Endothelial cell of umbilical vein (primary cell): ENCODE results near the gene GLUD2. TPM values are rescaled to one million over a fixed set of nuclear protein-coding genes. Genes with fewer than 3 reads are reported as not detected.

Experiments
- BruUV-seq: library from RNA; stranded (reverse); fragments of 400-500 nt; replicated peaks from 2 replicates; lab custom pipeline; 2021; lab: Mats Ljungman, UMichigan
- CTCF ChIA-PET: fragments of 300-600, 350-600 bp; sonication (Branson Sonifier 250); formaldehyde crosslinking; loops from one replicate; lab custom pipeline; 2021; ENCODE audit warnings: antibody characterized with exemption, inconsistent platforms; lab: Charles Lee
- POLR2A ChIA-PET: fragments of 300-600, 350-600 bp; sonication (Branson Sonifier 250); formaldehyde crosslinking; loops from one replicate; lab custom pipeline; 2021; ENCODE audit warnings: antibody characterized with exemption, inconsistent platforms; lab: Charles Lee
- DNase-seq: peaks from one replicate; pipeline ENCODE4 v3.0.0-alpha.2; 2011; ENCODE audit warnings: low read depth, low spot score
- FAIRE-seq: peaks from 2 replicates; lab custom pipeline; 2011; peaks lifted over from hg19 to GRCh38; lab: Jason Lieb, UNC
- H2AFZ ChIP-seq: 2 replicates; pipeline ENCODE4 v1.6.0; 2012; ENCODE audit warnings: low read depth, low read length, control low read depth, inconsistent platforms
- H3K27ac ChIP-seq: 2 replicates; pipeline ENCODE4 v1.5.1; 2011; ENCODE audit warnings: low read depth, mild to moderate bottlenecking, control low read depth, low read length, moderate library complexity; ENCODE audit not compliant: insufficient read depth
- H3K27me3 ChIP-seq, 2 experiments: 2 replicates each; pipeline versions ENCODE4 v1.6.0 to v1.6.1; 2011; ENCODE audit warnings: low read length in 2 of 2, mixed read lengths in 1 of 2; ENCODE audit not compliant: control insufficient read depth in 2 of 2, insufficient read depth in 2 of 2
- H3K36me3 ChIP-seq, 2 experiments: 2 replicates in 1 of 2; 3 replicates in 1 of 2; pipeline ENCODE4 v1.5.1; 2011; ENCODE audit warnings: low read length in 2 of 2, mild to moderate bottlenecking in 1 of 2, moderate library complexity in 1 of 2; ENCODE audit not compliant: control insufficient read depth in 2 of 2, insufficient read depth in 2 of 2; ENCODE audit errors: extremely low read depth in 1 of 2
- H3K4me1 ChIP-seq: 3 replicates; pipeline ENCODE4 v1.5.1; 2011; ENCODE audit warnings: mild to moderate bottlenecking, low read length; ENCODE audit not compliant: control insufficient read depth, insufficient read depth; ENCODE audit errors: extremely low read depth
- H3K4me2 ChIP-seq: 2 replicates; pipeline ENCODE4 v1.6.1; 2011; ENCODE audit warnings: low read length, control low read depth, mixed read lengths; ENCODE audit not compliant: insufficient read depth
- H3K4me3 ChIP-seq, 3 experiments: fragments of 200-600 bp in 1 of 3; sonication (generic), shearing (Covaris generic) in 1 of 3; replicated peaks in 1 of 3; 2 replicates each; pipeline ENCODE4 v1.5.1; 2011 to 2016; ENCODE audit warnings: control low read depth in 3 of 3, low read length in 3 of 3, mild to moderate bottlenecking in 2 of 3, inconsistent platforms in 1 of 3, low read depth in 1 of 3, moderate library complexity in 1 of 3; ENCODE audit not compliant: insufficient read depth in 1 of 3
- H3K79me2 ChIP-seq: 2 replicates; pipeline ENCODE4 v1.6.0; 2012; ENCODE audit warnings: low read length, inconsistent platforms; ENCODE audit not compliant: control insufficient read depth, insufficient read depth
- H3K9ac ChIP-seq: replicated peaks from 2 replicates; pipeline ENCODE3; 2011; ENCODE audit warnings: low read length, control low read depth; ENCODE audit not compliant: insufficient read depth; ENCODE audit errors: extremely low read depth
- H3K9me1 ChIP-seq: replicated peaks from 3 replicates; pipeline ENCODE4 v1.6.0; 2011; ENCODE audit warnings: mild to moderate bottlenecking, low read length; ENCODE audit not compliant: control insufficient read depth, insufficient read depth; ENCODE audit errors: extremely low read depth
- H3K9me3 ChIP-seq: replicated peaks from 2 replicates; pipeline ENCODE4 v1.5.1; 2012; ENCODE audit warnings: low read length, inconsistent platforms; ENCODE audit not compliant: control insufficient read depth, insufficient read depth
- H4K20me1 ChIP-seq: replicated peaks from 2 replicates; pipeline ENCODE3; 2011; ENCODE audit warnings: mild to moderate bottlenecking, low read length; ENCODE audit not compliant: control insufficient read depth, insufficient read depth; ENCODE audit errors: extremely low read depth
- CTCF ChIP-seq, 2 donors: IDR thresholded peaks; 1 replicate in 1 of 2; 2 replicates in 1 of 2; pipeline ENCODE4 v1.5.1; 2011; ENCODE audit warnings: low read length in 2 of 2, mild to moderate bottlenecking in 2 of 2, moderate library complexity in 2 of 2, control low read depth in 1 of 2, inconsistent platforms in 1 of 2, low read depth in 1 of 2; ENCODE audit not compliant: insufficient read depth in 1 of 2; ENCODE audit errors: extremely low read depth in 1 of 2
- EZH2 ChIP-seq: IDR thresholded peaks from 2 replicates; pipeline ENCODE4 v1.6.1; 2012; ENCODE audit warnings: borderline replicate concordance, low read depth, mild to moderate bottlenecking, moderate library complexity, low read length, inconsistent platforms; ENCODE audit not compliant: severe bottlenecking
- FOS ChIP-seq: IDR thresholded peaks from 2 replicates; pipeline ENCODE4 v1.6.1; 2011; ENCODE audit warnings: mild to moderate bottlenecking, low read length, moderate library complexity, borderline replicate concordance; ENCODE audit not compliant: insufficient read depth
- GATA2 ChIP-seq: IDR thresholded peaks from 2 replicates; pipeline ENCODE4 v1.7.0; 2011; ENCODE audit warnings: low read depth, mild to moderate bottlenecking, moderate library complexity, mixed read lengths, low read length; ENCODE audit not compliant: insufficient read length, insufficient read depth
- JUN ChIP-seq: IDR thresholded peaks from 2 replicates; pipeline ENCODE4 v1.6.1; 2011; ENCODE audit warnings: borderline replicate concordance, low read depth; ENCODE audit not compliant: insufficient read length, insufficient read depth
- MAX ChIP-seq: IDR thresholded peaks from 2 replicates; pipeline ENCODE4 v1.6.1; 2011; ENCODE audit not compliant: insufficient read depth, insufficient read length
- MYC ChIP-seq: IDR thresholded peaks from one replicate; pipeline ENCODE4 v1.6.1; 2011; ENCODE audit warnings: mild to moderate bottlenecking, low read depth, low read length
- POLR2A ChIP-seq: IDR thresholded peaks from 2 replicates; pipeline ENCODE4 v1.6.1; 2012; ENCODE audit warnings: low read depth, mild to moderate bottlenecking, control low read depth, low read length
- POLR2AphosphoS5 ChIP-seq: IDR thresholded peaks from 2 replicates; pipeline ENCODE4 v1.6.1; 2012; ENCODE audit warnings: low read depth, mild to moderate bottlenecking, control low read depth, low read length, moderate library complexity; ENCODE audit not compliant: insufficient read depth
- dilution Hi-C: fragments of 300-500 bp; cut with MboI; formaldehyde crosslinking; loops from one replicate; pipeline ENCODE4 v1.15.0; 2019; ENCODE audit warnings: low sequenced_read_pairs; ENCODE audit not compliant: extremely low pct_ligation_motif_present
- intact Hi-C: fragments of 100-400 bp; cut with micrococcal nuclease; formaldehyde crosslinking; loops from one replicate; pipeline ENCODE4 v1.10.0; 2022
- polyA plus RNA-seq, 4 experiments: library from polyadenylated mRNA; depleted of rRNA in 3 of 4; stranded (reverse) in 3 of 4; unstranded in 1 of 4; fragments of >200 nt; gene quantifications; 2 replicates each; pipeline versions ENCODE4 v1.2.1 to v1.2.3, GENCODE V29; 2011 to 2012; ENCODE audit warnings: missing spikeins in 1 of 4
- total RNA-seq: library from RNA; stranded (reverse); gene quantifications from 2 replicates; pipeline ENCODE4 v1.2.3, GENCODE V29; 2021

Gene GLUD2
- total and polyA plus RNA-seq, 2 donors (not counting 3 experiments of a cell fraction or from before 2014, with no cell fraction given): 0.19 to 0.33 TPM

GRCh38 chrX:121028419-121028818 lies 19.0 kb upstream of the GLUD2 start:
- ChIA-PET CTCF (no interaction called here), POLR2A (no interaction called here)
- H3K4me2 ChIP-seq: no peak overlapping the region
- H3K4me1 ChIP-seq: no peaks in the 10 kb centered on the region
- dilution Hi-C loops: no loop called here
- intact Hi-C loops: no loop called here
- no peak overlapping the region for H2AFZ ChIP-seq
- DNase-seq: no peak
- no peak for FAIRE-seq
- no peaks in the 10 kb centered on the region for H3K27me3 ChIP-seq
- H3K9me3 ChIP-seq: no peaks in the 10 kb centered on the region
- no peaks in the 10 kb centered on the region for H3K36me3 ChIP-seq
- no peaks in the 10 kb centered on the region for H4K20me1 ChIP-seq
- BruUV-seq: no TSS peak
- H3K4me3 ChIP-seq: no peak overlapping the region
- no peaks in the 10 kb centered on the region for H3K79me2 ChIP-seq
- H3K27ac ChIP-seq: no peak overlapping the region
- H3K9me1 ChIP-seq: no peaks in the 10 kb centered on the region
- no peak for TF ChIP-seq POLR2A
- no peak for TF ChIP-seq CTCF (IDR thresholded peaks at IDR 0.05; ENCODE audit: extremely low read depth in 1 of 2, insufficient read depth in 1 of 2, low read depth in 1 of 2, low read length in 2 of 2)
- TF ChIP-seq MYC: no peak
- no peak for TF ChIP-seq MAX
- no peak for TF ChIP-seq FOS
- no peak for TF ChIP-seq GATA2
- no peak for TF ChIP-seq EZH2
- TF ChIP-seq JUN: no peak
- no peak for TF ChIP-seq POLR2AphosphoS5
- no peak overlapping the region for H3K9ac ChIP-seq
